GM06990 (cell line): ENCODE measurements around the gene DGKI.
"Not testable (repeated sequence)": the region's sequence is repeated elsewhere in the genome, so short reads cannot be mapped to it uniquely, and the experiment has no call there.

ENCODE experiments used
- DNase-seq: peaks from one replicate; pipeline ENCODE4 v3.0.0-alpha.2; 2011; ENCODE audit not compliant: insufficient read length; ENCODE audit errors: extremely low read depth
- H3K27me3 ChIP-seq: replicated peaks from 2 replicates; pipeline ENCODE4 v1.6.0; 2011; ENCODE audit warnings: low read length; ENCODE audit not compliant: control insufficient read depth, insufficient read depth
- H3K36me3 ChIP-seq: 2 replicates; pipeline ENCODE4 v1.5.1; 2011; ENCODE audit warnings: low read length; ENCODE audit not compliant: control insufficient read depth, insufficient read depth
- H3K4me3 ChIP-seq: replicated peaks from 2 replicates; pipeline ENCODE4 v1.5.1; 2011; ENCODE audit warnings: low read depth, mild to moderate bottlenecking, control low read depth, low read length
- CTCF ChIP-seq: IDR thresholded peaks from 2 replicates; pipeline ENCODE4 v1.5.1; 2011; ENCODE audit warnings: low read length, control low read depth, mild to moderate bottlenecking, inconsistent platforms; ENCODE audit not compliant: insufficient read depth, poor library complexity, severe bottlenecking

DGKI gene

DNA sequence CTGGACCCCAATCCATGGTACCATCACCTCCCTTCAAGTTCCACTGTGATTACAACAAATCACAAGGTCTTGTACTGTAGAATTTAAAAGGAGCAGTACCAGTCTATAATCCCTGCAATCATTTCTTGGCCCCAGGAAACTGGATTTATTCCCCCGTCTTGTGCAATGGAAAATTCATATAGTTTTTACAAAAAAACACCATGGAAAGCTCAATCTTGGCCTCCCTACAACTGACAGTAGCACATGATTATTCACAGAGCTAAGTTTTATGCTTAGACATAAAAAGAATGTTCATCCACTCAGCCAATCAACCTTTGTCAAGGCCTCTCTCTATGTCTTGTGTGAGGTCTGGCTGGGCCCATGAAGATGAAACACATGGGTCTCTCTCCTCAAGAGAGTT, 10.2 kb downstream of the DGKI start:
- no peaks in the 10 kb centered on the region for H3K27me3 ChIP-seq
- no peak for TF ChIP-seq CTCF

DNA sequence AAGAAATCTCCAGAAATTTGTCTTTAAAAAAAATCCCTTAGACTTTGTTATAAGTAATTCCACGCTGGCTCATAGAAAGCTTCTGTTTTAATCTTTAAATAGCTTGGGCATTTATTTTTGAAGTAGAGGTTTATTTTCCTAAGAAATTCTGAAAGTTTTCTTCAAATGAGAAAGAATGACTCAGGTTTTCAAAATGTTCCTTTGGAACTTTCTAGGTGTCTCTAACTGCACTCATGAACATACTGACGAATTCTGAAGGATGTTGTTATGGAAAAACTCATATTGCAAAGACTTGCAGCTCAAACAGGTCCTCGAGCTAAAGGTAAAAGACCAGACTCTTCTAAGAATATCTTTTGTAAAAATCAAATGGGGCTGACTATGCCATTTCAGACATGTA, 10.7 kb downstream of the DGKI start:
- no peaks in the 10 kb centered on the region for H3K36me3 ChIP-seq
- H3K4me3 ChIP-seq, result no peak overlapping the region
- TF ChIP-seq CTCF, result no peak
- H3K27me3 ChIP-seq, result no peaks in the 10 kb centered on the region
- no peak for DNase-seq

More for the DNA sequence above, 10.2 kb downstream of the DGKI start:
- H3K4me3 ChIP-seq, result no peak overlapping the region
- DNase-seq, result no peak
- no peaks in the 10 kb centered on the region for H3K36me3 ChIP-seq

GRCh38 chr7:137835486-137836112, 11.2 kb downstream of the DGKI start:
- DNase-seq, result no peak
- H3K36me3 ChIP-seq, result no peaks in the 10 kb centered on the region
- H3K4me3 ChIP-seq, result no peak overlapping the region
- no peaks in the 10 kb centered on the region for H3K27me3 ChIP-seq
- no peak for TF ChIP-seq CTCF

GRCh38 chr7:137834552-137834951, 12.2 kb downstream of the DGKI start:
- no peaks in the 10 kb centered on the region for H3K36me3 ChIP-seq
- TF ChIP-seq CTCF, result no peak
- no peaks in the 10 kb centered on the region for H3K27me3 ChIP-seq
- H3K4me3 ChIP-seq, result no peak overlapping the region
- DNase-seq, result no peak

DNA sequence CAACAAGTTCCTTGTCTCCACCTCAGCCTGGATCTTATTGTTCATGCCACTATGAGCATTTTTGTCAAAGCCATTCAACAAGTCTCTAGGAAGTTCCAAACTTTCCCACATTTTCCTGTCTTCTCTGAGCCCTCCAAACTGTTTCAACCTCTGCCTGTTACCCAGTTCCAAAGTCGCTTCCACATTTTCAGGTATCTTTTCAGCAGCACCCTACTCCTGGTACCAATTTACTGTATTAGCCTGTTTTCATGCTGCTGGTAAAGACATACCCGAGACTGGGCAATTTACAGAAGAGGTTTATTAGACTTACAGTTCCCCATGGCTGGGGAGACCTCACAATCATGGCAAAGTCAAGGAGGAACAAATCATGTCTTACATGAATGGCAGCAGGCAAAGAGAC, 13.8 kb downstream of the DGKI start:
- H3K36me3 ChIP-seq, H3K27me3 ChIP-seq, H3K4me3 ChIP-seq, DNase-seq: not testable (repeated sequence)

DNA sequence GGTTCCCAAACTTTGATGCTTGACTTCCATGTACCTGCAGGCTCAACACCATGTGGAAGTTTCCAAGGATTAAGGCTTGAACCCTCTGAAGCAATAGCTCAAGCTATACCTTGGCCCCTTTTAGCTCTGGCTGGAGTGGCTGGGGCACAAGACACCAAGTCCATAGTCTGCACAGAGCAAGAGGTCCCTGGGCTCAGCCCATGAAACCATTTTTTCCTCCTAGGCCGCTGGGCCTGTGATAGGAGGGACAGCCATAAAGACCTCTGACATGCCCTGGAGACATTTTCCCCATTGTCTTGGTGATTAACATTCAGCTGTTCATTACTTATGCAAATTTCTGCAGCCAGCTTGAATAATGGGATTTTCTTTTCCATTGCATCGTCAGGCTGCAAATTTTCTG, 14.4 kb downstream of the DGKI start:
- Histone ChIP-seq H3K27me3 (no peaks in the 10 kb centered on the region), H3K4me3 (no peak overlapping the region), H3K36me3 (no peaks in the 10 kb centered on the region)
- no peak for DNase-seq
- TF ChIP-seq CTCF, result no peak

- not testable (repeated sequence) for DNase-seq, H3K36me3 ChIP-seq, H3K27me3 ChIP-seq, H3K4me3 ChIP-seq
Observed at GRCh38 chr7:137831555-137831954, 15.2 kb downstream of the DGKI start.
